ENCODE data around the gene DOK4.

Gene DOK4

GRCh38 chr16:57531635-57532265, 45.5 kb upstream of the DOK4 start:
- DNase-seq (ENCODE audit: low read depth), result no peak
- no peak for TF ChIP-seq CTCF (IDR thresholded peaks at IDR 0.05; ENCODE audit: insufficient read depth, low read depth, low read length, missing control alignments)
- no peak overlapping the region for H3K4me3 ChIP-seq (ENCODE audit: low read depth, low read length)

- H3K4me3 ChIP-seq (ENCODE audit: low read depth, low read length), result no peak overlapping the region
- DNase-seq (ENCODE audit: low read depth), result no peak
- TF ChIP-seq CTCF (IDR thresholded peaks at IDR 0.05; ENCODE audit: insufficient read depth, low read depth, low read length, missing control alignments), result no peak
Measured at GRCh38 chr16:57531253-57531575, 44.9 kb upstream of the DOK4 start.

- TF ChIP-seq CTCF (IDR thresholded peaks at IDR 0.05; ENCODE audit: insufficient read depth, low read depth, low read length, missing control alignments), result no peak
- H3K4me3 ChIP-seq (ENCODE audit: low read depth, low read length), result no peak overlapping the region
- DNase-seq (ENCODE audit: low read depth), result no peak
Measured at GRCh38 chr16:57530522-57531252, 44.4 kb upstream of the DOK4 start.

- H3K4me3 ChIP-seq (ENCODE audit: low read depth, low read length), result no peak overlapping the region
- DNase-seq (ENCODE audit: low read depth), result peak; percentile 80
- no peak for TF ChIP-seq CTCF (IDR thresholded peaks at IDR 0.05; ENCODE audit: insufficient read depth, low read depth, low read length, missing control alignments)
Measured at GRCh38 chr16:57530104-57530521, 43.8 kb upstream of the DOK4 start.

- no peak overlapping the region for H3K4me3 ChIP-seq (ENCODE audit: low read depth, low read length)
- peak; percentile 34 for DNase-seq (ENCODE audit: low read depth)
- TF ChIP-seq CTCF (IDR thresholded peaks at IDR 0.05; ENCODE audit: insufficient read depth, low read depth, low read length, missing control alignments), result no peak
Measured at GRCh38 chr16:57529391-57530103, 43.3 kb upstream of the DOK4 start.

GRCh38 chr16:57528499-57529390, 42.5 kb upstream of the DOK4 start:
- TF ChIP-seq CTCF (IDR thresholded peaks at IDR 0.05; ENCODE audit: insufficient read depth, low read depth, low read length, missing control alignments), result no peak
- no peak overlapping the region for H3K4me3 ChIP-seq (ENCODE audit: low read depth, low read length)
- DNase-seq (ENCODE audit: low read depth), result no peak

Data from GM12865 (cell line).